Stimulated activated CD4-positive, alpha-beta T cell treated with anti-CD3 and anti-CD28 coated beads, Interleukin-2, amount 100 ng/mL, for 24 hours (primary cell): ENCODE data around the gene ABCA1.
"Not testable (repeated sequence)": the region's sequence is repeated elsewhere in the genome, so short reads cannot be mapped to it uniquely, and the experiment has no call there.

Source experiments
- DNase-seq, 2 donors: peaks; one replicate each; pipeline ENCODE4 v3.0.0-alpha.2; 2020

ABCA1 gene

DNA sequence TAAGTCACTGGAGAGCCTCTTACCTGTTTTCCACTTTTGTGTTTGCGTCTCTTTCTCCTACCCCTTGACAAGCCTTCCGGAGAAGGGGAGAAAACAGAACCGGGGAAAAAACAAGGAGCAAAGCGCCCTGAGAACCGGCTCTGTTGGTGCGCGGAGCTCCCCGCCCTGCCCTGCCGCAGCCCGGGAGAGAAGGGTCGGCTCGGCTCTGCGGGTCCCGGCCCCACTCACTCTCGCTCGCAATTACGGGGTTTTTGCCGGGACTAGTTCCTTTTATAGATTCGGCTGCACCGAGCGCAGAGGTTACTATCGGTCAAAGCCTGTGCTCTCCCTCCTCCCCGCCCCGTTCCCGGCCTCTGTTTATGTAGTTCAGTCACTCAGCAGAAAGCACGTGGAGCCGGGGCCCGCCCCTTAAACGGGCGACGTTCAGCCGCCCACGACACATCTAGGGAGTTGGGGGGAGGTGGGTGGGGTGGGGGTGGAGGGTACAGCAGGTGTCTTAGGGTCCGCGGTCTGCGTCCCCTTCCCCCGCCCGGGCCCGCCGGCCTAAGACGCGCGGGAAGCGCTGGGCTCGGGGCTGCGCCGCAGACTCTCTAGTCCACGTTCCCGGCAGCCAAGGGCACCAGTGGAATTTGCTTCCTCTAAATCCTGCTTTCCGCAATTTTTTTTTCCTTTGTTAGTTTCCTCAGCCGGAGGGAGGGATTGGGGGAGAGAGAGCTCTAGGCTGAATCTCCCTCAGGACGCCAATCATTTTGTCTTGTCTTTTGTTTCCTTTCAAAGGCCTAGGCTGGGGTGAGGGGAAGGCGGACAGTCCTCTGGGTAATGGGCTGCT lies at the start of gene ABCA1:
Gene ABCA1, minus strand, starts transcription at position 244 of the 829 bp plus-strand sequence. CDS start 24,476 bp downstream, outside the sequence.
- DNase-seq = peak; percentile 72 to 83

GRCh38 chr9:104977580-104977979 lies 49.6 kb upstream of the ABCA1 start:
- no peak for DNase-seq

GRCh38 chr9:104977168-104977567 lies 49.2 kb upstream of the ABCA1 start:
- DNase-seq = no peak

DNA sequence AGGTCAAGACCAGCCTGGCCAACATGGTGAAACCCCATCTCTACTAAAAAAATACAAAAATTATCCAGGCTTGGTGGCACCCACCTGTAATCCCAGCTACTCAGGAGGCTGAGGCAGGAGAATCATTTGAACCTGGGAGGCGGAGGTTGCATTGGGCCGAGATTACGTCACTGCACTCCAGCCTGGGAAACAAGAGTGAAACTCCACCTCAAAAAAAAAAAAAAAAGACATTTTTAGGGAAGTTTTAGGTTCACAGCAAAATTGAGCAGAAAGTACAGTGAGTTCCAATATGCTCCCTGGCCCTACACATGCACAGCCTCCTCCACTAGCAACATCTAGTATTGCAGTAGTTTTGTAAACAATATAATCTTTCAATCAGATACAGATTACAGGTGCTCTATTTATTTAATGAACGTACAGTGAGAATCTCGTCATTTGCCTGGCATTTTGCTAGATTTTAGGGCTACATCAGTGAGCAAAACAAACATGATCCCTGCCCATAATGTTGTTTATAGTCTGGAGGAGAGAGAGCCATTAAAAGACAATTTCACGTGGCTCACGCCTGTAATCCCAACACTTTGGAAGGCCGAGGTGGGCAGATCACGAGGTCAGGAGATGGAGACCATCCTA lies 48.1 kb upstream of the ABCA1 start:
- DNase-seq = not testable (repeated sequence)

DNA sequence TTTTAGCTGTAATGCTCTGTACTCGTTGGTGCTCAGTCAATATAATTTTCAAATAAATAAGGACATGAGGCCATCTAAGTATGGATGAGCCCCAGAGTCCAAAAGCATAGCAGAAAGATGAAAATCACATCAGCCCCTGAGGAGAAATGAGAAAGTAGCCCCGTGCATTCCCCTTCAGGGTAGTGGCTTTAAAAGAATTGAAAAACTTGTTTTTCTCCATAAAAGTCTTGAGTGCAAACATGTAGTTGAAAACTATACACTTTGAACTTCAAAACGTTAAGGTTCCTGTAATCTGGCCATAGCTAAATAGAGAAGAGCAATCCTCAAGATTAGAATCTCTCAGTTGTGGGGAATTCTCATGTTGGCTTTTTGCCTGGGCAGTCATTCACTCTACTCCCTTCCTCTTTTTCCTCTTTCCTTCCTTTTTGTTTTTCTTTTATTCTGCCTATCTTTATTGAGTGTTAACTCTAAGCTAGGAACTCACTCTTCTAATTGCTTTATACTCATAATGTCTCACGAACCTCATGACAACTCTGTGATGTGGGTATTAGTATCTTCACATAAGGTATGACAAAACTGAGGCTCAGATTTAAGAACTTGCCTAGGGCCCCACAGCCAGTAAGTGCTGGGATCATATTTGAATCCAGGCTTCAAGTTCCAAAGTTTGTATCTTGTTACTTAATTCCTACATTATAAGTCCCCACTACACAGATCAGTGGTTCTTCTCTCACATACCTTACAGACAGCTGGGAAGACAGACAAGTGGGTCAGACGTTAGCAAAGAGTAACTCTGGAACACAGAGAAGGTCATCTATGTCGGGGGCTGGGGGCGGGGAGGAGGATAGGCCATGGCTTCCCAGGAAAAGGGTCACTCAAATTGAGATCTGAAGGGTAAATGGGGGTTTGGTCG lies 46.4 kb upstream of the ABCA1 start:
- no peak for DNase-seq

- DNase-seq = no peak
These were observed 44.4 kb upstream of the ABCA1 start for GRCh38 chr9:104972242-104972866.

DNA sequence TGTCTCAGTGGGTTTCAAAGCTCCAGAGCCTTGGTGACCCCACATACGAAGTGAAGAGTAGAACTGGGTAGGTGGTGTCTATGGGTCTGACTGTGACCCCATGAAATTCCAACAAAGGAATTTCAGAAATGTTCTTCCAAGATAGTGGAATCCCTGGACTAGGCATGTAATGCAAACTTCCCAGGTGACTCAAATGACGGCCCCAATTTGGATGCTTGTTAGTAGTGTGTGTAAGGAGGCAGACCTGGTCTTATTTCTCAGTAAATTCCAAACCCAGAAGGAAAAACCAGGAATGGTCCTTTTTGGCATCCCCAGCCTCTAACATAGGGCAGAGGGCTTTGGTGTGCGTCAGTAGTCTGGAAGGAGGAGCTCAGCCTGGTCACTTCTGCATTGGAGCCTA lies 43.6 kb upstream of the ABCA1 start:
- no peak for DNase-seq

DNA sequence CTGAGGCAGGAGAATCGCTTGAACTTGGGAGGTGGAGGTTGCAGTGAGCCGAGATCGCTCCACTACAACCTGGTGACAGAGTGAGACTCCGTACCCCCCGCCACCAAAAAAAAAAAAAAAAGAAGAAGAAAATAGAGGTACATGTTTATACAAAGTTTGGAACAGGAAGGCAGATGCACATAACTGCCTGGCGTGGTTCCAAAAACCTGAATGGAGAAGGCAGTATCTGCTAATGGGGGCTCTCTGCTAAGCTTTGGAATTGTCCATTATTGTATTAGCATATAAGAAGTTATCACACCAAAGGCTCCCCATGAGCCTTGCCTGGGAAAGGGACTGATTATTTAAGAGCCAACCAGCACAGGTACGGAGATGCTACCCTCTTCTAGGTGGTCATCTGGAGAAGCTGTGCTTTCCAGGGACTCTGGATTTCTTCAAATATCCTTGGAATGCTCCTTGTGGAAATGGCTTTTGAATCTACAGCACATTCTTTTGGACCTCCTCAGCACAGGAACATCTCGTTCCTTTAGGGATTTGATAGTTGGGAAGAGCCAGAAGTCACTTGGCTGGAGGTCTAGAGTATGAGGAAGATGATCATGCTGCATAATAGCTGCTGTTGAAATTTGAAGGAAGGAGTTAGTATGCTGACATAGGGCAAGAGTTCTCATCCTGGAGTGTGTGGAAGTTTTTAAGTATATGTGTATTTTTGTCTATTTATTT lies 42.5 kb upstream of the ABCA1 start:
- no peak for DNase-seq

DNA sequence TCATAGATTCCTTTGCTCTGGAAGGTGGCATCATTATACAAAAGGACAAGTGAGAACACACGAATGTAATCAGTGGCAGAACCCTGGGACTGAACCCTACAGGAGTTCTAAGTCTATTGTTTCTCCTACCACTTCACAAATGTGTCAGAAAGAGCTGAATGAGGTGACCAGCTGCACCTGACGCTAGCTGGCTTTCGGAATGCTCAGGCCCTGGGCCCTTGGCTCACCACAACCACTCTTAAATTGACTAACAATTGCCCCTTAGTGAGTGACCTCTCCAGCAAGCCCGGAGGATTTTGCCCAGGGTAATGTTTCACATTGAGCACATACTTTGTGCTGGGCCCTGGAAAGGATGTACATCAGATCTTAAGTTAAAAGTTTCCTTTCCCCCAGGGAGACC lies 41.2 kb upstream of the ABCA1 start:
- no peak for DNase-seq

DNA sequence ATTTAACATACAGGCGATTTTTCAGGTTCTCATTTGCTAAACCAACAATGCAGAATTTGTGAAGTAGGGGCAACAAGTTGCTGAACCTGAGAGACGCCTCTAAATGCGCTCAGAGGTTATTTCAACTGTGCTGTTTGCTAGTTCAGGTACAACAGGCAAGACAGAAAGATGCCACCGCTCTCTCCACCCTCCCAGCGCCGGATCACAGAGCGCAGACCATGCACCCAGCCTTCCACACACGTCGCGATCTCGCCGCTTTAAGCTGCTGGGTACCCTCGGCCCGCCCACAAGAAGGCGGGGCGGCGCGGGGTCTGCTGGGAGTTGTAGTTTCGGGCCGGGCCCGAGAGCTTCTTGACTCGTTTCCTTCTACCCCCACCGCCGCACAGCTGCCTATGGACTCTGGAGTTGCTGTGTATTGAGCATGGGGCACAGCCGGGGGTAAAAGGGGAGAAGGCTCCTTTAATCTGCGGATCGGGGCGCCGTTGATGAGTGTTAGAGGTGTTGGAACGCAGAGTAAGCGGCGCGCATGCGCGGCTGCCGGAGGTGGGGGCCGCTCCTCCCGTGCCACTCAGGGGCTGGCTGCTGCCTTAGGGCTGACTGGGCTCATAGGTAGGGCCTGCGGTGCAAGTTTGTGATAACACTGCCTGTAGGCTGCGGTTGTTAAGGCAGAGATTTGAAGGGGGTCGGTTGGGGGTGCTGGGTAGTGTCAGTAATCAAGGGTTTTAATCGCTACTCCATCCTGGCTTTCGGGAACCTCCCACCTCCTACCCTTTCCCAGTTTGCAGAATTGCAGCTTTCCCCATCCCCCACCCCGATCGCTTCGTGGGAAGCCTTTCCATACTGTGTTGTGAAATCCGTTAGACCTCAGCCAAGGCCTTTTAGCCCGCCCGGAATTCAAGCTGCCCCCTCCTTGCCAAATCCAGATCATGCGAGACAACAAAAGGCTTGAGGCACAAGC lies 40.3 kb upstream of the ABCA1 start:
- DNase-seq = peak; percentile 90

DNA sequence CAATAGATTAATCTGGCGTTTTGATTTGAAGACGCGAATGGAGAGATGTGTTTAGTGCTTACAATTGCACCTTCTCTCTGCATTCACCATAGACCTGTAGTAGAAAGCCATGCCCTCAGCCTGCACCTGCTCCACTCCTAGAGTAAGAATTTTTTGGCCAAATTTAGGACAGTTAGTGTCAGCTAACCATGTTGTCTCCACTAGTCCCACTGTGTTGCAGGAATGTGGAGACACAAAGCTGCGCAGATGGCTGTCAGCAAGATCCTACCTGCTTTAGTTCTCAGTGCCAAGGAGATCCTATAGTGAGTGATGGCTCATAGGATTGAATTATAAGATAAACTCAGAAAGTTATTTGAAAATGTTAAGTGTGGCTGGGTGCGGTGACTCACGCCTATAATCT lies 35.1 kb upstream of the ABCA1 start:
- DNase-seq = no peak

DNA sequence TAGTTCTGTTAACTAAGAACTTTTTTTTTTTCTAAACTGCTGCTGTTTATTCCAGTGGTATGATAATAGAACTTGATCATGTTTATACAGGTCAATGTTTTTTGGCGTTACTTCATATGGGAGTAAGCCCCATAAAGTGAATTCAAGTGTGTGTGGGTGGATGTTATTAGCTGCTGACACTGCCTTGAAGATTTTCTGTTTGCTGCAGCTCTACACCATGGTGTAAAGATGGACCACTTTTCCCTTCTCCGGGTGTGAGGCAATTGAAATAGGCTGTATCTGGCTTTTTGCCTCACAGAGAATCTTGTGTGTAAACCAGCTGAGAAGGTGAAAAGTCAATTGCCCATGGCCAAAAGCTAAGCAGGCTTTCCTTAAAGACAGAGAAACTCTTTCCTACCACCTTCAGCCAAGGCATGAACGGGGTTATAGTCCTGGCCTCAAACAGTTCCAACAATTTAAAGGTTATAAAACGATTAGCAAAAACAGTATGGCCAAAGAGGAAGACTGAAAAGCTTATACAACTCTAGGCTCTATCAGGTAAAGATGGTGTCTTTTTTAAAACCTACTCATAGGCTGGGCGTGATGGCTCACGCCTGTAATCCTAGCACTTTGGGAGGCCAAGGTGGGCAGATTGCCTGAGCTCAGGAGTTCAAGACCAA lies 33.9 kb upstream of the ABCA1 start:
- no peak for DNase-seq

- DNase-seq = peak; percentile 49 to 66
These were observed 33.3 kb upstream of the ABCA1 start for GRCh38 chr9:104961238-104961637.

DNA sequence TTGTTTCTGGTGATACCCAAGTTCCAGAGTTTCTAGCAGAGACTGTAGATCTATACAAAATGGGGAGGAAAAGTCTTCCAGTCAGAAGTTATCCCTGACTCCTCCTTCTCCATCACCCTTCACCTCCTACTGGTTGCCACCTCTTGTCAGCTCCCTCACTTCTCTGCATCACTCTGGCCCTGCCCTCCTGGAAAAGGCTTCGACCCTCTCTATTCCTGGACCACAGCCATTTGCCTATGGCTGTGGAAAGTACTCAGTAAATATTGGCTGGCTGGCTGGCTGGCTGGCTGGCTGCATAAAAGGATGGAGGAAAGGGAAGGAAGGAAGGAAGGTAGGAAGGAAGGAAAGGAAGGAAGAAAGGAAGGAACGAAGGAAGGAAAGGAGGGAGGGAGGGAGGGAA lies 32.7 kb upstream of the ABCA1 start:
- DNase-seq = no peak

DNA sequence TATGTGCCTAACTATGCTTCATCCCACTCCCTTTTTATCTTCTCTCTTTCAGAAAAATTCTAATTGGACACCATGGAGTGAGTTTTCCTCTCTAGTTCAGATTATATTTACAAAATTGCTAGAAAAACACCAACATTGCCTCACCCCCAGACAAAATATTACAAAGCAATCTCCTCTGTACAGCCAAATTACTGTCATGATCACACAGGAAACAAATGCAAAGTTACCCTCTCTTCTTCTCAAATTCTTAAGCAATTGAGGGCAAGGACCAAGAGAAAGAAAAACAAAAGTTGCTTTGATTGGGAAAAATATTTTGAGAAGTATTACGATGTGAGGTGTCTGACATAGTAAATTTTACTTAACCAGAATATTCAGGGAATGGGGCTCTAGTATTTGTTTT lies 30.8 kb upstream of the ABCA1 start:
- no peak for DNase-seq

DNA sequence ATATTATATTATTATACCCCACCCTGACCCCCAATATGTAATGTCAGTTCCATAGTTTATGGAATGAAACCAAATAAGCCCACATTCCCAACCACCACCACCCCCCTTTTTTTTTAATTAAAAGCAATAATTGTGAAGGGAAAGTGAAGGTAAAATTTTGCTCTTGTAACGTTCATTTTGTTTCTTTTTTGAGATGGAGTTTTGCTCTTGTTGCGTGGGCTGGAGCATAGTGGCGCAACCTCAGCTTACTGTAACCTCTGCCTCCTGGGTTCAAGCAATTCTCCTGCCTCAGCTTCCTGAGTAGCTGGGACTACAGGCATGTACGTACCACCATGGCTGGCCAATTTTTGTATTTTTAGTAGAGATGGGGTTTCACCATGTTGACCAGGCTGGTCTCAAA lies 30.1 kb upstream of the ABCA1 start:
- DNase-seq = not testable (repeated sequence)

- no peak for DNase-seq
These were observed 23.5 kb upstream of the ABCA1 start for GRCh38 chr9:104951487-104951886.

DNA sequence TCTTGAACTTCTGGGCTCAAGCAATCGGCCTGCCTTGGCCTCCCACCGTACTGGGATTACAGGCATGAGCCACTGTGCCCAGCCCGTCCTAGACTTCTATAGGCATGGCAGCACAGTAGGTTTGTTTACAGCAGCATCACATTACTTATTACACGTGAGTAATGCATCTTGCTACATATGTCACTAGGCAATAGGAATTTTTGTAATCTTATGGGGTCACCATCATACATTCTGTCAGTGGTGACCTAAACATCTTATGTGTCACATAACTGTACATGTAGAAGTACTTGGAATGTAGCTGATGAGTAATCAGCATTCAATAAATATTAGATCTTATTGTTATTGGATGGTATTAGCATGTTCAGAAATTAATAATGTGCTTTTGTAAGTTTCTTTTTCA lies 22.9 kb upstream of the ABCA1 start:
- DNase-seq = no peak

- no peak for DNase-seq
These were observed 20.3 kb upstream of the ABCA1 start for GRCh38 chr9:104948277-104948676.

GRCh38 chr9:104944871-104945270 lies 16.9 kb upstream of the ABCA1 start:
- DNase-seq = no peak
